ENCODE data around the gene C1orf232.
A peak's percentile ranks its signal among the peaks of the same experiment; 100 is the strongest.

The C1orf232 gene

DNA sequence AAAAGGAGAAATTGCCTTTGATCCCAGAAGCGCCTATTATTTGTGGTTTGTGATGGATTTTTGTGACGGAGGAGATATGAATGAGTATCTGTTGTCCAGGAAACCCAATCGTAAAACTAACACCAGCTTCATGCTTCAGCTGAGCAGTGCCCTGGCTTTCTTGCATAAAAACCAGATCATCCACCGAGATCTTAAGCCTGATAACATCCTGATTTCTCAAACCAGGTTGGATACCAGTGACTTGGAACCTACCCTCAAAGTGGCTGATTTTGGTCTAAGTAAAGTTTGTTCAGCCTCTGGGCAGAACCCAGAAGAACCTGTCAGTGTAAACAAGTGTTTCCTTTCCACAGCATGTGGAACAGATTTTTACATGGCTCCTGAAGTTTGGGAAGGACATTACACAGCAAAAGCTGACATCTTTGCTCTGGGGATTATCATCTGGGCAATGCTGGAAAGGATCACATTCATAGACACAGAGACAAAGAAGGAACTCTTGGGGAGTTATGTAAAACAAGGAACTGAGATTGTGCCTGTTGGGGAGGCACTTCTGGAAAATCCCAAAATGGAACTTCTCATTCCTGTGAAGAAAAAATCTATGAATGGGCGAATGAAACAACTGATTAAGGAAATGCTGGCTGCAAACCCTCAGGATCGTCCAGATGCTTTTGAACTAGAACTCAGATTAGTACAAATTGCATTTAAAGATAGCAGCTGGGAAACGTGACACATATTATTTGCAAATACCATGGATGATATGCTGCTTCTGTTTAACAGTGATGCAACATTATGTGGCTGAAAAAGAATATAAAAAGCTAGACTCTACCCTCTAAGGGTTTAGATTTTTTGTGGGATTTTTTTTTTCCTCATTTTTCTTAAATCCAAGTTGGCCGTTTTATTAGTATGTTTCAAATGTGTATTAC is 46.6 kb downstream of the C1orf232 start:
- Histone ChIP-seq H3K27ac (ENCODE audit: low read length, poor library complexity, severe bottlenecking) (no peak overlapping the region), H2BK15ac (ENCODE audit: low read depth, poor library complexity, severe bottlenecking) (no peak overlapping the region), H3K9ac (ENCODE audit: low read length) (peak overlapping the region; percentile 2), H3K36me3 (ENCODE audit: control insufficient read depth in 1 of 2, insufficient read depth in 2 of 2, low read depth in 1 of 2, low read length in 2 of 2) (peaks cover 4 to 26% of the 10 kb centered on the region in 2 experiments), H3K23ac (ENCODE audit: low read length in 2 of 2) (no peak overlapping the region), H4K8ac (ENCODE audit: low read length) (no peak overlapping the region), H3K27me3 (ENCODE audit: control insufficient read depth in 1 of 2, insufficient read depth in 1 of 2, low read length in 2 of 2) (no peaks in the 10 kb centered on the region), H2BK12ac (ENCODE audit: low read length in 2 of 2) (no peak overlapping the region), H2AK5ac (ENCODE audit: low read length, severe bottlenecking) (no peak overlapping the region), H2BK120ac (ENCODE audit: low read depth, low read length) (no peak overlapping the region), H3K4me3 (ENCODE audit: insufficient read depth in 1 of 2, low read depth in 1 of 2, low read length in 2 of 2) (no peak overlapping the region), H3K4ac (ENCODE audit: low read depth in 1 of 2, low read length in 2 of 2) (no peak overlapping the region), H3K79me1 (replicated peaks; ENCODE audit: low read length, poor library complexity, severe bottlenecking) (peaks cover 5% of the 10 kb centered on the region), H3K9me3 (ENCODE audit: control insufficient read depth, low read length) (no peaks in the 10 kb centered on the region), H2AFZ (ENCODE audit: low read depth, low read length) (no peak overlapping the region), H3K4me2 (ENCODE audit: low read length, poor library complexity, severe bottlenecking) (no peak overlapping the region), H3K14ac (ENCODE audit: low read length in 2 of 2) (no peak overlapping the region), H3K18ac (ENCODE audit: low read depth in 1 of 2, low read length in 2 of 2) (no peak overlapping the region), H4K91ac (ENCODE audit: low read length) (no peak overlapping the region), H3K4me1 (ENCODE audit: control insufficient read depth, insufficient read depth, low read depth, low read length) (no peaks in the 10 kb centered on the region), H2BK5ac (ENCODE audit: low read depth, low read length, poor library complexity, severe bottlenecking) (no peak overlapping the region)
- DNase-seq: peak; percentile 62
- WGBS: 65% methylated on average over 4 of the region's 8 CpGs

DNA sequence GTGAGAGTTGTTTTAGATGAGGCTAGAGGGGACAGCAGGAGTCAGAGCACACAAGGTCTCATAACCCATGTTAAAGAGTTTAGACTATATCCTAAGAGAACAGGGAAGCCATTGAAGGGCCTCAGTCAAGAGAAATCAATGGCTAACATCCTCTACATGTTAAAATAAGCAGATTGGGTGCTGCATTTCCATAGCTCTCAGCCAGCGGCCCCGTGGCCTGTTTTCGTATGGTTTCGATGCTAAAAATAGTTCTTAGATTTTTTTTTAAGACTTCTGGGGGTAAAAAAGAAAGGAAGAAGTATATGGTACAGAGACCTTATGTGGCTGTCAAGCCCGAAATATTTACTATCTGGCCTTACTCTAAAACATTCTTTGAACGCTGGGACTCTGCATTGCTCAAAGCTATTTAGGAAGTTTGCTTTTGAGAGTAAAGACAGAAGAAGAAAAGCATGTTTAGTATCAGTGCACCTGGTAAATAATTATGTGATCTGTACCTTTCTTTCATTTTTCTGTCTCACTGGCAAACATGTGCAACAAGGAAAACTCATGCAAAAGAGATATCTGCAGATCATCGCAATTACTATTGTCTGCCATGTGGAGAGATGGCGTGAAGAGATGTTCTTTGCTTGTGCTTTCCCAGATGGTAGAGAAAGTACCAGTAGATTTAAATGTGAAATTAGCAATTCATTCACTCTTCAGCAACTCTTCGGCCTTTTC is 48.7 kb downstream of the C1orf232 start:
- 78% methylated on average over 8 of the region's 9 CpGs for WGBS

DNA sequence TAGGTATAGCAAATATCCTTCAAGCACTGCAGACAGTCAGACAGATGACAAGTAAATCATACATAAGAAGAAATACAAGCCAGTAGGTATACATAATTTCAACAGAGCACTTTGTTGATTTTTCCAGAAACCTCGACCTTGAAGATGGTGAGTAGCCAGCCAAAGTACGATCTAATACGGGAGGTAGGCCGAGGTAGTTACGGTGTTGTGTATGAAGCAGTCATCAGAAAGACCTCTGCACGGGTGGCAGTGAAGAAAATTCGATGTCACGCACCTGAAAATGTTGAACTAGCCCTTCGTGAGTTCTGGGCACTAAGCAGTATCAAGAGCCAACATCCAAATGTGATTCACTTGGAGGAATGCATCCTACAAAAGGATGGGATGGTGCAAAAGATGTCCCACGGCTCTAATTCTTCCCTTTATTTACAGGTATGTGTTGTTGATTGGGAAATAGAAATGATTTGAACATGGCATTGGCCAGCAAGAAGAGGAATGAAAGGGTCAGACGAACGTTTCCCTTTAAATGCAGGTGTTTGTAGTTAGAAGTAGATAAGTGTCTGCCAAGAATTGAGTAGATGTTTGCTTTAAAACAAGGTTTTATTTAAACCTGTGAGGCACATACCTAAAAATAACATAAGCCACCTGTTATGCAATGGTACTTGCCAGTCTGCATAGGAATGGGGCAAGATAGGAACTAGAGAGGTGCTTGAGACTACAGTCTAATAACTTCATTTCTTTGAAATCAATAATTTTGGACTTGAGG is 54.4 kb downstream of the C1orf232 start:
- Histone ChIP-seq H3K27ac (ENCODE audit: low read length, poor library complexity, severe bottlenecking) (no peak overlapping the region), H3K27me3 (ENCODE audit: control insufficient read depth in 1 of 2, insufficient read depth in 1 of 2, low read length in 2 of 2) (no peaks in the 10 kb centered on the region), H3K9ac (ENCODE audit: low read length) (no peak overlapping the region), H2AFZ (ENCODE audit: low read depth, low read length) (no peak overlapping the region), H3K4ac (ENCODE audit: low read depth in 1 of 2, low read length in 2 of 2) (no peak overlapping the region), H2AK5ac (ENCODE audit: low read length, severe bottlenecking) (no peak overlapping the region), H4K8ac (ENCODE audit: low read length) (no peak overlapping the region), H4K91ac (ENCODE audit: low read length) (no peak overlapping the region), H2BK5ac (ENCODE audit: low read depth, low read length, poor library complexity, severe bottlenecking) (no peak overlapping the region), H3K23ac (ENCODE audit: low read length in 2 of 2) (no peak overlapping the region), H3K79me1 (replicated peaks; ENCODE audit: low read length, poor library complexity, severe bottlenecking) (peaks cover 18% of the 10 kb centered on the region), H3K18ac (ENCODE audit: low read depth in 1 of 2, low read length in 2 of 2) (no peak overlapping the region), H3K4me2 (ENCODE audit: low read length, poor library complexity, severe bottlenecking) (no peak overlapping the region), H2BK15ac (ENCODE audit: low read depth, poor library complexity, severe bottlenecking) (no peak overlapping the region), H3K9me3 (ENCODE audit: control insufficient read depth, low read length) (no peaks in the 10 kb centered on the region), H3K4me3 (ENCODE audit: insufficient read depth in 1 of 2, low read depth in 1 of 2, low read length in 2 of 2) (no peak overlapping the region), H3K36me3 (ENCODE audit: control insufficient read depth in 1 of 2, insufficient read depth in 2 of 2, low read depth in 1 of 2, low read length in 2 of 2) (peaks cover 6 to 33% of the 10 kb centered on the region in 2 experiments), H2BK12ac (ENCODE audit: low read length in 2 of 2) (no peak overlapping the region), H3K14ac (ENCODE audit: low read length in 2 of 2) (no peak overlapping the region), H2BK120ac (ENCODE audit: low read depth, low read length) (no peak overlapping the region), H3K4me1 (ENCODE audit: control insufficient read depth, insufficient read depth, low read depth, low read length) (peaks cover 4% of the 10 kb centered on the region)
- 95% methylated on average over 12 of the region's 12 CpGs for WGBS
- no peak for DNase-seq

More for the DNA sequence above, 48.7 kb downstream of the C1orf232 start:
- Histone ChIP-seq H3K23ac (ENCODE audit: low read length in 2 of 2) (no peak overlapping the region), H4K8ac (ENCODE audit: low read length) (no peak overlapping the region), H3K4me1 (ENCODE audit: control insufficient read depth, insufficient read depth, low read depth, low read length) (no peaks in the 10 kb centered on the region), H3K9ac (ENCODE audit: low read length) (no peak overlapping the region), H3K4me3 (ENCODE audit: insufficient read depth in 1 of 2, low read depth in 1 of 2, low read length in 2 of 2) (no peak overlapping the region), H2BK5ac (ENCODE audit: low read depth, low read length, poor library complexity, severe bottlenecking) (no peak overlapping the region), H3K4ac (ENCODE audit: low read depth in 1 of 2, low read length in 2 of 2) (no peak overlapping the region), H2BK120ac (ENCODE audit: low read depth, low read length) (no peak overlapping the region), H2AK5ac (ENCODE audit: low read length, severe bottlenecking) (no peak overlapping the region), H4K91ac (ENCODE audit: low read length) (no peak overlapping the region), H3K9me3 (ENCODE audit: control insufficient read depth, low read length) (no peaks in the 10 kb centered on the region), H3K4me2 (ENCODE audit: low read length, poor library complexity, severe bottlenecking) (no peak overlapping the region), H2AFZ (ENCODE audit: low read depth, low read length) (no peak overlapping the region), H3K14ac (ENCODE audit: low read length in 2 of 2) (no peak overlapping the region), H3K36me3 (ENCODE audit: control insufficient read depth in 1 of 2, insufficient read depth in 2 of 2, low read depth in 1 of 2, low read length in 2 of 2) (peaks cover 6 to 30% of the 10 kb centered on the region in 2 experiments), H3K27me3 (ENCODE audit: control insufficient read depth in 1 of 2, insufficient read depth in 1 of 2, low read length in 2 of 2) (no peaks in the 10 kb centered on the region), H2BK15ac (ENCODE audit: low read depth, poor library complexity, severe bottlenecking) (no peak overlapping the region), H2BK12ac (ENCODE audit: low read length in 2 of 2) (no peak overlapping the region), H3K18ac (ENCODE audit: low read depth in 1 of 2, low read length in 2 of 2) (no peak overlapping the region), H3K27ac (ENCODE audit: low read length, poor library complexity, severe bottlenecking) (no peak overlapping the region), H3K79me1 (replicated peaks; ENCODE audit: low read length, poor library complexity, severe bottlenecking) (peaks cover 8% of the 10 kb centered on the region)
- DNase-seq: no peak
